Epidermal melanocyte (primary cell): ENCODE results near the gene NDUFB4.
"Not testable (repeated sequence)": the region's sequence is repeated elsewhere in the genome, so short reads cannot be mapped to it uniquely, and the experiment has no call there.

Experiments
- DNase-seq: peaks from one replicate; pipeline ENCODE4 v3.0.0; 2011; ENCODE audit warnings: low spot score; ENCODE audit not compliant: insufficient read length

Gene NDUFB4

DNA sequence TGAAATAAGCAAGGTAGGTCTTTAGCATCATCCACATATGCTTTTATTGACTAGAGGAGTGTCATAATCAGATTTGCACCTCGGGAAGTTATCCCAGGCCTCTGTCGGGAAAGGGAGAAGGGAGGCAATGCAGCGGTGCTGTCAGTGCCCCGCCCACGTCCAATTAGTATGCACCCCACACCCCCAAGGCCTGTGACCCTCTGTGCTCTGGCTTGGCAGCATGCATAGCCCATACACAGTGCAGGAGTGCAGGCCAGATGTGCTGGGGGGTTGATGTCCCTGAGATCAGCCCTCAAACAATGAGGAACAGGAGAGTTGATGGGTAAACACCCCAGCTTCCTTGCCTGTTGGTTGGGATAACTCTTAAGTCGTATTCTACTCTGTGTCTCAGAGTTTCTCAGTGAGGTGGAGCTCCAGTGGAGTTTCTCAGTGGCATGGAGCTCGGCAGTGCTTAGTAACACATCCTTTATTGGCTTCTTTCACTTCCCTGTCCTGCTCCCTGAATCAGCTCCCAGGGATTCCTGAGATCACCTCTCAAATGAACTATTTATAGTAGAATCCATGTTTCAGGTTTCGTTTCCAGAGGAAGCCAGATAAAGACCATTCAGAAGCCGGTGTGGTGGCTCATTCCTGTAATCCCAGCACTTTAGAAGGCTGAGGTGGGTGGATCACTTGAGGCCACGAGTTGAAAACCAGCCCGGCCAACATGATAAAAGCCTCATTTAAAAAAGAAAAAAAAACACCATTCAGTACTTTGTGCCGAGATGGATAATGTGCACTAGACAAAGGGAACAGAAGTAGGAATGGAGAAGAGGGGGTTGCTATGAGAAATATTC, 26.7 kb upstream of the NDUFB4 start:
- no peak for DNase-seq

DNA sequence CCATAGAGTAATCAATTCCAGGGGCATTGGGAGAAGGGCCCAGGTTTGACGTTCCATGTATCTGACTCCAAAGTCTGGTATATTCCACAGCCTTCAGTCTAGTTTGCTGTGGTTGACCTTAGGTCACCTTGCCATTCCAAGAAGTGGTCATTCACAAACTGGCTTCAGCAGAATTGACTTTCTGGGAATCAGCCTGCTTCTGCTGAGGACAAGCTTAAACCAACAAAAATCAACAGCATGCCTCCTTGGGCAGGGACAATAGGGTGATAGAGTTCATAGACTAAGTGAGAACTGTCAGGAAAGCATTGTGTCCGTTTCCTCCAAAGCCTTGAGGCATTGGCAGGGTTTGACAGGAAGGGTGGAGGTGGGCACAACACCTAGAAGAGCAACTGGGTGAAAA, 24.1 kb upstream of the NDUFB4 start:
- no peak for DNase-seq

DNA sequence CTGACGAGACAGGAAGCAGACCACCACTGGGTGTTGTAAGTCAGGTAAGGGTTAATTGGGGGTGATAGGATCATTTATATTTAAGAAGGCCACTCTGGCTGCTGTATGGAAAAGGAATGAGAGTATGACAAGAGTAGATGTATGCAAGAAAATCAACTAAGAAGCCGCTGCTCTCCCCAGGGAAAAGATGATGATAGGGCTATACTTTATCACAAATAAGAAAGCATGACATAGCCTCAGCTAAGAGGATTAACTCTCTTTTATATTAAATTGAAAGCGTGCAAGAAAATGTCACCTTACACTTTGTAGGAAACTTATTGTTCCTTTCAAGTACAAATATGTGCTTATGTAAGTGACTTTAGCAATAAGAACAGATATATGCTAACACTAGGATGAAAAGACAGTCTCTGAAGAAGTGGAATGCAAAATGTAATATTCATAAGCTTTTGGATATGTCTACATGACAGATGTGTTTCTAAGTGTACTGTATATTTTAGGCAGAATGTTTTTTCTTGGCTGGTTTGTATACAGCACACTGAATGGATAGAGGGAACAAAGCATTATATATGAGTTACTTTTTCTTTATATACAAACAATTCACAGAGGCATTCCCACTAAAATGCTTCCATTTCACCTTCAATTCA, 8.7 kb upstream of the NDUFB4 start:
- no peak for DNase-seq

DNA sequence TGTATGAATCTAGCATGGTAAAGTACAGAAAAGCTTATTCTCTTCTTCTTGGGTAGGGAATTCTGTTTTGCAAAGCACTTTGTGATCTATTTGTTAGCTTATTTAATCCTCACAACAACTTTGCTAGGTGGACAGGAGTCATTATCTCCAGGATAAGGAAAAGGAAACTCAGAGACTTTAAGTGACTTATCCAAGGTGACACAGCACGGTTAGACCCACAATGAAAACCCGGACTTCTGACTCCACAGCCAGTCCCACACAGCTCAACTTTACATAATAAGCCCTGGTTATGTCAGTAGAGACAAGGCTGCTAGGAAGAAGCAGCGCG, 384 bp upstream of the NDUFB4 start:
- DNase-seq, result no peak

DNA sequence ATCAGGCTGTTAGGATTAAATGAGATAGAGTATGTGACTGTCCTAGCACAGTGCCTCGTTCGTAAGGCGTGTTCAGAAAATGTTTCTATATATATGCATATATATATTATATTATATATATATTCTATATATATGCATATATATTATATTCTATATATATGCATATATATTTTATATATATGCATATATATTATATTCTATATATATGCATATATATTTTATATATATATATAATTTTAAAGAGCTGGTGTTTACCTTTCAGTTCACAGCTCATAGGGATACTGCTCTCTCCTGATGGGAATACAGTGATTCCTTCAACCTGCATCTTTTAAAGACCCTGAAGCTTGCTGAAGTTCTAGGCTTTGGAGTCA, 702 bp downstream of the NDUFB4 start:
- DNase-seq, result no peak

DNA sequence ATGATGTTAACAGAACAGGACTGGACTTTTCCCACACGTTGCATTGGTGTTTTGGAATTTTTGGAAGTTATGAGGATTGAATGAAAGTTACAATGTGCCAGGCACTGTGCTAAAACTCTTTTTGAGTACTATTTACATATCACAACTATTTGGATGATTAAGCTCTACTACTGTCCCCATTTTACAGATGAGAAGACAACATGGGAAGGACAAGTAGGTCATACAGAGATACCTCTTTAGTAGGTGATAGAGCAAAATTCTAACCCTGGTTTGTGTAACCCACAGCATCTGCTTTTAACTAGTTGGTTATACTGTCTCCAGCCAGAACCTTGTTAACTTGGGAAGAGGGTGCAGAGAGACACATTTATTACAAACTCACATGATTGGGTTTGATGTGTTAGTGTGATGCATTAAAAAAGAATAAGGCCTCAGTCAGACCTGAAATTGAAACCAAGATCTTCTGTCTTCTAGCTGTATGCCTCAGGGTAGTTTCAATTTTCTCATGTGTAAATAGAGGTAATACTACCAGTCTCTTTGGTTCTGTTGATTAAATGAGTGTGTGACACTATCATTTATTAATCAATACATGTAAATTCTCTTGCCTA, 1.4 kb downstream of the NDUFB4 start:
- no peak for DNase-seq

DNA sequence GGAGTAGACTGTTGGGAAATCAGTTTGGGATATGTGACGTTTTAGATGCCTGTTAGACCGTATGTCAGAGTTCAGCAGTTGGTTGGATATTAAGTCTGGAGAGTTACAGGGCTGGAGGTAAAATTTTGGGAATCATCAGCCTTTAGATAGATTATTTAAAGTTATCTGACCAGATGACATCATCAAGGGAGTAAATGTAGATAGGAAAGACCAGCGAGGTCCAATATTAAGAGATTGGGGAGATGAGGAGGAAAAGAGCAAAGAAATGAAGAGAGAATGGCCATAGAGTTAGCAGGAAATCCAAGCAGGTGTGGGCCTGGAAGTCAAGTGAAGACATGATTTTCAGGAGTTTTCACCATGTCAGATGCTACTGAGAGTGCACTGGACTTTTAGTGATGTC, 3.1 kb downstream of the NDUFB4 start:
- no peak for DNase-seq

DNA sequence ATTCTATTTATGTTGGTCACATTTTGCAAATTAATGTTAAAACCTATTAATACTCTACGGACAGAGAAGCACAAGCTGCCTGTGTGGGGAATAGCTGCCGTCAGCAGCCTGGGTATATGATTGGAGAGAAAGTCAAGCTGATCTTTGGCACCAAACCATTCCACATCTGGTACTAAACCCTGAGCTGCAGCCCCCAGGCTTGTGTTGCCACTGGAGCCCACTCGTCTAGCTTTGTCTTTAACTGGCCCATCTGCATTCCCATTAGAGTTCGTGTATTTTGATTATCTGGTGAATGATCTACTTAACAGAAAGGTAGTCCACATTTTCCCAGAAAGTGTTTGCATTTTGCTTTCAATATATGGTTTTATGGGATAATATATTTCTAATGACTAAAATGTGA, 5.4 kb downstream of the NDUFB4 start:
- DNase-seq, result no peak

DNA sequence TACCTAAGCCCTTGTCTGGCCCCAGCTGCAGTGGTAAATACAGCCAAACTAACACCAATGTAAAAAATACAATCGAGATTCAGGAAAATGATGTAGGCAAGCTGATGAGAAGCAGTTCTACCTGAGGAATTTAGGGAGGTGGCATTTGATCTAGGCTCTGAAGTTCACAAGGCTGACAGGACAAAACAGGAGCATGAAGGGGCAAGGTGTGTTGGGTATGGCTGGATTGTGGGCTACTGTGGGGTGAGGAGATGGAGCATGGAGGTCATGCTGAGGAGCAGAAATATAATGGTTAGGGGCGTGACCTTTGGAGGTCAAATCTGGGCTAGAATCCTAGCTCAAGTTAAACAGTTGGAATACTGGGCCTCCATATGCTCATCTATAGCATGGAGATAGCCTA, 6.5 kb downstream of the NDUFB4 start:
- no peak for DNase-seq

DNA sequence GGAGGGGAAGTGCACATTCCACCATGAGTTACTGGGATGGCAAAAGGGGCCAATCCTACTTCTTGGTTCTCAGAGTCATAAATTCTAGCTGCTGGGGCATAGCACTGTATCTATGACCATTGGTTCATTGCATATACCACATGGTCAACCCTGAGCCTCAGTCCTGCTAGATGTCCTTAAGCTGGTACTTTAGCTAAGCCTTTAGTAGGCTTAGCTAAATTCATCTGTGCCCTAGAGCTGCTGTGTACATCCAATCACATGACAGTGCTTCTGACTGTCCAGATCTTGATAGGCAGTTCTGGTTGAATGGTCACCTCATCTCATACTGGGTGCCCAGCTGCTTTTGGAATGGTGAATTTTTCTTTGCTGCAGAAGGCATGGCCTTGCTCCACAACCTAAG, 8.2 kb downstream of the NDUFB4 start:
- DNase-seq, result no peak

DNA sequence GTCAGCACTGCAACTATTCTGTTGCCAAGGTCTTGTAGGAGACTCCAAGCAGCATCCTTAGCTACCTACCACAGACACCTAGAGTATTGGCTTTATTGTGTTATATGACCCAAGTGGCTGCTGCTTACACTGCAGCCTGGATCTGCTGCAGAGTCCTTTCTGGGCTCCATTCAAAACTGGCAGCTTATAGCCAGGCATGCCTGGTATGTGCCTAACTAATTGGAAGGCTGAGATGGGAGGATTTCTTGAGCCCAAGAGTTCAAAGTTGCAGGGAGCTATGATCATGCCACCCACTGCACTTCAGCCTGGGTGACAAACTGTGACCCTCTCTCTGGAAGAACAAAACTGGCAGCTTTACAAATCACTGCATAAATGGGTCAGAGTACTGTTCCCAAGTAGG, 8.6 kb downstream of the NDUFB4 start:
- DNase-seq, result no peak

DNA sequence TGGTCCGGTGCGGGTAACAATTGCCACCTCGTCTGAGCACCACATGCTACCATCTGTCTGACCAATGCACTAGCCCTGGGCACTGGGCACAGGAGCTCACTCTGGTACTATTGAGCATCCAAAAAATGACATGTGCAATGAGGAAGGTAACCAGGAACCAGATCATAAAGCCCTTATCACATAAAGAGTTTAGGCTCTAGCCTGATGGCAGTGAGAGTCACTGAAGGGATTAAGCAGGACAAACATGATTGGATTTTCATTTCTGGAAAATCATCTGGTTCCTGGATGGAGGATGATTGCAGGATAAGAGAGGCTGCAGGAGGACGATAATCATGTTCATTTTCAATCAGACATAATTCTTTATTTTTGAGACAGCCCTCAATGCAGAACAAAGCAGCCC, 12.4 kb downstream of the NDUFB4 start:
- DNase-seq, result no peak

DNA sequence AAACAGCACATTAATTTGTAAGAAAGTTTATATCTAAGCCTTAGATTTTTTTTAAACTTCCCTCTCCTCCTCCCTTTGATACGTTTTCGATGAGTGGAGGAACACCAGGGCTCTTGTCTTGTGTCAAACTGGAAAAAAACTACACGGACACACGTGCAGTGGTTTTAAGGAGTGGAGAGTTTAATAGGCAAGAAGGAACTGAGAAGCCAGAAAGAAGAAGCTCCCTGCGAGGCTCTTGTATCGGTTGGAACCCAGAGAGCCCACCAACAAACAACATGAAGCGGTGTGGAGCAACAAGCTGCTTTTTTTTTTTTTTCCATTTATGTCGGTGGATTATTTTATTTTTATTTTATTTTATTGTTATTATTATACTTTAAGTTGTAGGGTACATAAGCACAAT, 18.6 kb downstream of the NDUFB4 start:
- DNase-seq, result no peak

DNA sequence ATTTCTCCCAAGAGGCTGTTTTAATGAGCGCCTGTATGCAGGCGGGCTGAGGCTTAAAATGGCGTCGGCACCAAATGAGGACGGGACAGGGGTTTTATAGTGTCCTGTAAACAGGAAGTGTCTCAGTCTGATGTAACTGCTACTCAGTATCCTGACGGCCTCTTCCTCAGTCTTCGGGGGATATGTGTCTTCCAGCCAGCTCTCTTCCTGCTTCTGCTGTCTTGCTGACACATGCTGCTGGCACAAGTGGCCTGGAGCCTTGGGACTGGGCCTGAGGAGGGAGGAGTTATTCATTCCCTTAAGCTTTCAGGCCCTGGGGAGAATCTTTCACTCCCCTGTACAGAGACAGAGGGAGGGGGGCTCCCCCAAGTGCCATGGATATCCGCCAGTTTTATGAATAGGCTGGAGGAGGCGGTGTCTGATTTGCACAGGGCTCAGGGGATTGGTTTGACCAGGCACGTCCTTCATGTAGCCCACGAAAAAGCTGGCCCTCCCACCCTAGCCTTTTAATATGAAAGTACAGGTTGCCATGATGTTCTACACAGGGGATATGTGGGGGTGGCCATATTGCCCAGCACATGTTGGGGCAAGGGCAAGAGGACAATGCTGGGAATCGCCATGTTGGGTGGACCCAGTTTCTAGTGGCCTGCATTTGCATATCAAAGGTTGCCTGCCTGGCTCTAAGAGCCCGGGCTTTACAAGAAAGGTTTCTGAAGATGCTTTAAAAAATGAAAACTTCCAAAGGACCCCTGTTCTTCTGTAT, 19.9 kb downstream of the NDUFB4 start:
- no peak for DNase-seq

DNA sequence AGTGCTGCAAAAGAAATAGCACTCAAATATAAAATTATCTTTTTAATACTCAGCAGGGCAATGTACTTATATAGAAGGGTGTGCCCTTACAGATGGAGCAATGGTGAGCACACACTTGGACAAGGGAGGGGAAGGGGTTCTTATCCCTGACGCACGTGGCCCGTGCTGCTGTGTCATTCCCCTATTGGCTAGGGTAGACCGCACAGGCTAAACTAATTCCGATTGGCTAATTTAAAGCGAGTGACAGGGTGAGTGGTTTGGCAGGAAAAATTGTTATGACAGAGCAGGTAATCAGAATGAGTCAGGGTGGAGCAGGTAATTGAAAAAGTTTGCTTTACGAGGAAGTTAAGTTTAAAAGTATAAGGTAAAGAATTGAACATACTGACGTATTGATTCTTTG, 20.6 kb downstream of the NDUFB4 start:
- not testable (repeated sequence) for DNase-seq

DNA sequence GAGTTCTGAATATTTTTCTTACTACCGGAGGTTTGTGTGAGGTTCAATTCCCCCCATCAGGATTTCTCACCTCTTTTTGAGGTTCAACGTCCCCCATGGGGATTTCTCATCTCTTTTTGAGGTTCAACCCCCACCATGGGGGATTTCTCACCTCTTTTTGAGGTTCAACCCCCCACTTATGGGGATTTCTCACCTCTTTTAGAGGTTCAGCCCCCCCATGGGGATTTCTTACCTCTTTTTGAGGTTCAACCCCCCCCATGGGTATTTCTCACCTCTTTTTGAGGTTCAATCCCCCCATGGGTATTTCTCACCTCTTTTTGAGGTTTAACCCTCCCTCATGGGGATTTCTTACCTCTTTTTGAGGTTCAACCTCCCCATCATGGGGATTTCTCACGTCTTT, 26.3 kb downstream of the NDUFB4 start:
- no peak for DNase-seq

DNA sequence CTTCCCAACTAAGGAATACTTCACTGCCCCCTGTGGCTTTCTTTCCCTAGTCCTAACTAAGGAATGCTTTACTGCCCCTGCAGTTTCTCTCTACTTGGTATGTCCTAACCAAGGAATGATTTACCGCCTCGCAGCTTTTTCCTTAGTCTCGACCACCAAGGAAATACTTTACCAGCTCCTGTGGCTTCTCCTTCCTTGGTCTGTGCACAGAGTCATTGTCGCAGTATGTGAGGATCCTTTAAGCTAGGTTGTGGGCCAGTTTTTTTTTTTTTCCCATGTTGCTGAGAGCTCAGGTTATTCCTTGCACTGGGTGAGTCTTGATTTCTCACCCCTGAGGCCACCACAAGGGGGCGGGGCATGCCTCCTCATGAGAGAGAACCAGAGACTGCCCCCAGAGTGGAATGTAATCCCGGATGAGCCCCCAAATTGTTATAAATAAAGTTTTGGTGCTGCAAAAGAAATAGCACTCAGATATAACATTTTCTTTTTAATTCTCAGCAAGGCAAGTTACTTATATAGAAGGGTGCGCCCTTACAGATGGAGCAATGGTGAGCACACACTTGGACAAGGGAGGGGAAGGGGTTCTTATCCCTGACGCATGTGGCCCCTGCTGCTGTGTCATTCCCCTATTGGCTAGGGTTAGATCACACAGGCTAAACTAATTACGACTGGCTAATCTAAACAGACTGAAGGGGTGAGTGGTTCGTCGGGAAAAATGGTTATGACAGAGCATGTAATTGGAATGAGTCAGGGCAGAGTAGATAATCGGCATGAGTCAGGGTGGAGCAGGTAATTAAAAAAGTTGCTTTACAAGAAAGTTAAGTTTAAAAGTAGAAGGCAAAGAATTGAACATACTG, 27.0 kb downstream of the NDUFB4 start:
- no peak for DNase-seq

DNA sequence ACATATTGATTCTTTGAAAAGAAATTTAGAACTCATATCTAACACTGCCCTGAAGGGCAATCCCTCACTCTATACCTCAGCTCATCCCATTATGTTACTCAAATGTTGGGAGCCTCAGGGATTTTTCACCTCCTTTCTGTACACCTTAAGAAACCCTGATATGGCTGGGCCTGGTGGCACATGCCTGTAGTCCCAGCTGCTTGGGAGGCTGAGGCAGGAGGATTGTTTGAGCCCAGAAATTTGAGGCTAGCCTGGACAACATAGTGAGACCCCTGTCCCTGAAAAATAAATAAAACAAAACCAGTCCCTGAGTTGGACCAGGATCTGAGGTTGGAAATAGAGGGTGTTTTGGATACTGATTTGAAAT, 27.6 kb downstream of the NDUFB4 start:
- no peak for DNase-seq

DNA sequence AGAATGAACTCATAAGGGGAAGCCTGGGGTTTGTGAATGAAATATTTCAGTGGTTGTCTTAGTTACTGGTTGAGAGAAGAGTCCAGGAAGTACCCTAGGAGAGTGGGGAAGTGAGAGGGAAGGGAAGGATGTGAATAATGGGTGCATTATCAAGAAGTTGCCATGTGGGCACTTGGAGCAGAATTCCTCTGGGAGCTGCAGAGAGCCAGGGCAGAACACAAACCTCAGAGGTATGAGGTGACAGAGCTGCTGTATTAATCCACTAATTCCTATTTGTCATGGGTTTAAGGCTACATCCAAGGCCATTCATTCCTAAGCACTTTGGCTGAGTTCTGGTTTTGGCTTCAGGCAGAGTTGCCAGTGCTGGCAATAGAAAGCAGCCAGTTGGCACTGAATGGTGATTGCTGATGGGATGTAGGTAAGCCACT, 29.0 kb downstream of the NDUFB4 start:
- DNase-seq, result no peak

DNA sequence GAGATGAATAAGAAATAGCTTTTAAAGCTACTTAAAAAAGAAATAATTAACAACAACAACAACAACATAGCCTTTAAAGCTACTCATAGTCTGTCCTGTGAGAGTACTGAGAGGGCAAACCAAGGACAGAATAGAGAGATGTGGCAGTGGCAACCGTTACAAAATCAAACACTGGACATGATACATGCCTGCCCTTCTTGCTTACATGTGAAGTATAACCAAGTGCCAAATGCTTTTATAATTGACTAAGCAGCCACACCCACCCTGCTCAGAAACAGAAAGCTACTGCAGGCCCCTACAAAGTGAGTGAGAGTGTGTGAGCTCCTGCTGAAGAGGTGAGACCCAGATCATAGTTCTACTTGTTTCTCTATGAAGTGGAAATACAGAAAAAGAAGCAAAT, 38.4 kb downstream of the NDUFB4 start:
- DNase-seq, result no peak

DNA sequence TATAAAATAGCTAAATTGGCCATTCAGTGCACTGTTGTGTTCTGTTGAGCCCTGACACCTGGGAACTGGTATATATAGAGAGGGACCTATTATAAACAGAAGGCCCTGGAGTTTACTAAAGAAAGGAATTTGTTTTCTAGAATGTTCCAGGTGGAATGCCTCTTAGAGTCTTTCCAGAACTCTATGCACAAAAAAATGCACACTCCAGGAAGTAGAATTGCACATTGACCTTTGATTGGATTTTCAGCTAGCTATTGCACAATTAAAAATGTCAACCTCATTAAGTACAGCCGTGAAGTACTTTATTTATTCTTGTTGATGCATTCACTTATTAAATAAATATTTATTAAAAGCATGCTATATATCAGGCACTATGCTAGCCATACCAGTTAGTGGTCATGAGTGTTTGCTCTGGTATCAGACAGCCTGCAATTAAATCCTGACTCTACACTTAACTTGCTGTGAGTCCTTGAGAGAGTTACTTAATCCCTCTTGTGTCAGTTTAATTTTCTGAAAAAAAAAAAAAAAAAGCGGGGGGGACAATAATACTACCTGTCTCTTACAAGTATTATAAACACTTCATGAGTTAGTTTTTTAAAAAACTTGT, 40.8 kb downstream of the NDUFB4 start:
- no peak for DNase-seq
